Measurements from ENCODE around the gene OSMR. TPM values are rescaled to one million over a fixed set of nuclear protein-coding genes. Genes with fewer than 3 reads are reported as not detected.

Gene OSMR
- not detected for total RNA-seq

- ChIA-PET CTCF (no interaction called here), POLR2A (no interaction called here)
These were observed at the start of gene OSMR for GRCh38 chr5:38845526-38846378. OSMR (plus strand) TSS chr5:38846012; CDS start chr5:38869045, 23,033 bp downstream.

- CTCF ChIA-PET = interaction anchor here (1.3 kb wide), 1 partner anchor 355 kb away, joined by 3 read pairs; no protein-coding TSS in a partner anchor
- POLR2A ChIA-PET = no interaction called here
These were observed 49.1 kb upstream of the OSMR start for GRCh38 chr5:38796742-38797108.

DNA sequence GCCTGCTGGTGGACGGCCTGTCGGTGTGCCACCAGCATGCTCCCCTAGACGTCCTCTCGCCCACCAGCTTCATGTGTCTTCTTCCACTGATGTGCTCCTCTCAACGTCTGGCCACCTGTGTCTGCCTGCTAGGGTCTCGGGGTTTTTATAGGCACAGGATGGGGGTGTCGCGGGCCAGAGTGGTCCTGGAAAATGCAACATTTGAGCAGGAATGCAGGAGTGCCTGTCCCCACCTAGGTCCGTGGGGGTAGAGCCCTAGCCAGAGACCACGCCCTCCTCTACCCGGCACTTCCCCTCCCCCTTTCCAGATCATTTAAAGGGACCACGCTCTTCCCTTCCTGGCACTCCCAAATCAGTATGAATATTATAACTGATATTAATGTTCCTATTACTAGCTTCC is 48.0 kb upstream of the OSMR start:
- ChIA-PET POLR2A (no interaction called here), CTCF (no interaction called here)

- ChIA-PET CTCF (interaction anchor here (1.0 to 1.2 kb wide), 2 partner anchors 10 to 358 kb away, joined by 3 read pairs; no protein-coding TSS in a partner anchor), POLR2A (no interaction called here)
These were observed 46.0 kb upstream of the OSMR start for GRCh38 chr5:38799556-38800377.

GRCh38 chr5:38800515-38800914 is 45.3 kb upstream of the OSMR start:
- CTCF ChIA-PET = no interaction called here
- POLR2A ChIA-PET = no interaction called here

DNA sequence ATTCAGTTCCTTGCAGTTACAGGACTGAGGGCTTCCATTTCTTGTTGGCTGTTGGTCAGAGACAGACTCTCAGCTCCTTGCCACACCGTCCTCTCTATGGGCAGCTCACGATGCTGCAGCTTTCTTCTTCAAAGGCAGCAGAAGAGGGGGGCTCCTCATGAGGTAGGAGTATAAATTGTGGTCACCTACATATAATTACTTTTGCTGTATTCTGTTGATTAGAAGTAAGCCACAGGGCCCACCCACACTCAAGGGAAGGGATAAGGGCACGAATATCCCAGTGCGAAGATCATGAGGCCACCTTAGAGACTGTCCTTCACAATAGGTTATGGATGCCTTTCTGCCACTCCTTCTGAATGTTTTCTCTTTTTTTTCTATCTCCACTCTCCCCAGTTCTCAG is 43.7 kb upstream of the OSMR start:
- CTCF ChIA-PET = interaction anchor here (1.2 kb wide), 1 partner anchor 360 kb away, joined by 4 read pairs; no protein-coding TSS in a partner anchor
- POLR2A ChIA-PET = no interaction called here

DNA sequence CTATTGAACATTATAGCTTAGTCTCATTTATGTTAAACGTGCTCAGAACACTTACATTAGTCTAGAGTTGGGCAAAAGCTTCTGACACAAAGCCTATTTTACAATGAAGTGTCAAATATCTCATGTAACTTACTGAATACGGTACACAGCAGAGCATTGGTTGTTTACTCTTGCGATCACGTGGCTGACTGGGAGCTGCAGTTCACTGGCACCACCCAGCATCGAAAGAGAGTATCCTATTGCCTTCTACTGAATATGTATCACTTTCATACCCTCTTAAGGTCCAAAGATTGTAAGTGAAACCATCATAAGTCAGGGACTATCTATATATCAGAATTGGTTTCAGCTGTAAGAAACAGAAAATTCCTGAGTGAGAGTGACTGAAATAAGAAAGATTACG is 42.6 kb upstream of the OSMR start:
- ChIA-PET CTCF (no interaction called here), POLR2A (no interaction called here)

- POLR2A ChIA-PET = no interaction called here
- CTCF ChIA-PET = interaction anchor here (4.9 kb wide), 1 partner anchor 365 kb away, joined by 36 read pairs; no protein-coding TSS in a partner anchor
These were observed 39.0 kb upstream of the OSMR start for GRCh38 chr5:38806775-38807258.

DNA sequence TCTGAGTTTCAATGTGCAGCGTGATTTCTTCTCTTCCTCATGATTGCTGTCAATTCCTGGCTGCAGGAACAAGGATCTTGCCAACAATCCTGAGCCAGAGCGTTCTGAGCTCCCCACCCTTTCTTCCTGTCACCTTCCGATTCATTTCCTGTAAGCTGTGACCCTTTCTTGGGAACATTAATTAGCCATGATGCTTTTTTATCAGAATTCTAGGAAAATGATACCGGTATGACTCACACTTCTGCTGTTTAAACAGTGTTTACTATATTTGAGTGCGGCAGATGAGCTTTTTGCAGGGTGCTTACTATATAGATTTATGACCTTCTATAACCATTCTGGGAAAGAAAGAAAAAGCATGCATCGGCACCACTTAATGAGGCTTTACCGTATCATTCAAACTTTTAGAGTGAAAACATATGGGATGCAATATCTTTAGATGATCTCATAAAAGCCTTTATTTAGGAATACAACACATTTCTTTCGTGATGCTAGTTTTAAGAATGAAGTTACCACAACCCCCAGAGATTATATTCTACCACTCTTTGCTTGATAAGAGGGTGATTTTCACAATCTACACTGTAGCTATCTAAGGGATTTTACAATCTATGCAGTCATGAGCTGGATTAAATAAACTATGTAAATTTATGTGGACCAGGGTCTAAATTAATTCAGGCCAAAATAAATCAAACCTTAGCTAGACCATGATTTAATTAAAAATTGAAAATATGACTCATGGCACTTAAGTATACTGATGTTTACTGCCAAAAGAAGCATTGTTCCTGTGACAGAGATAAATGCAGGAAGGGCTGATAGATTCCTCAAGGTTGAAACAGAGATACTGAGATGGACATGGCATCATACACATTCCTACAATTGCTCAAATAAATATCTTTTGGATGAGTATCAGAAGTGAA is 38.0 kb upstream of the OSMR start:
- POLR2A ChIA-PET = no interaction called here
- CTCF ChIA-PET = interaction anchor here (4.9 kb wide), 1 partner anchor 366 kb away, joined by 36 read pairs; no protein-coding TSS in a partner anchor

GRCh38 chr5:38808666-38809343 is 37.0 kb upstream of the OSMR start:
- CTCF ChIA-PET = interaction anchor here (1.2 to 4.9 kb wide), 3 partner anchors 367 to 426 kb away, joined by 7 to 36 read pairs (median 11); no protein-coding TSS in a partner anchor
- POLR2A ChIA-PET = no interaction called here

- CTCF ChIA-PET = interaction anchor here (0.6 to 4.9 kb wide), 7 partner anchors 10 to 427 kb away, joined by 3 to 36 read pairs (median 3); no protein-coding TSS in a partner anchor
- POLR2A ChIA-PET = no interaction called here
These were observed 36.1 kb upstream of the OSMR start for GRCh38 chr5:38809388-38810359.

DNA sequence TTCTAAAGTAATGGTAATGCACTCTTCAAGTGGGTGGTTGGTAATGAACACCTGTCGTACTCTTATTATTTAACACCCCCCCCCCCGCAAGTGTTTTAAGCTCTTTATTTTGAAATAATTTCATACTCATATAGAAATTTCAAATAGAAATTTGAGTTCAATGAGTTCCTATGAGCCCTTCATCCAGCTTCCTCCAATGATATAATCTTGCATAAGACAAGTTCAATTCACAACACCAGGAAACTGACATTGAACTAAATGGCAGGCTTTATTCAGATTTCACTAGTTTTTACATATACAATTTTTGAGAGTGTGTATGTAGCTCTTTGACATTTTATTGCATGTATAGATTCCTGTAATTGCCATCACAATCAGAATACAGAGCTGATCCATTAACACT is 30.9 kb upstream of the OSMR start:
- POLR2A ChIA-PET = interaction anchor here (0.6 kb wide), 1 partner anchor 1761 kb away, joined by 3 read pairs; no protein-coding TSS in a partner anchor
- CTCF ChIA-PET = interaction anchor here (0.6 to 0.7 kb wide), 2 partner anchors 264 to 373 kb away, joined by 3 read pairs; no protein-coding TSS in a partner anchor

DNA sequence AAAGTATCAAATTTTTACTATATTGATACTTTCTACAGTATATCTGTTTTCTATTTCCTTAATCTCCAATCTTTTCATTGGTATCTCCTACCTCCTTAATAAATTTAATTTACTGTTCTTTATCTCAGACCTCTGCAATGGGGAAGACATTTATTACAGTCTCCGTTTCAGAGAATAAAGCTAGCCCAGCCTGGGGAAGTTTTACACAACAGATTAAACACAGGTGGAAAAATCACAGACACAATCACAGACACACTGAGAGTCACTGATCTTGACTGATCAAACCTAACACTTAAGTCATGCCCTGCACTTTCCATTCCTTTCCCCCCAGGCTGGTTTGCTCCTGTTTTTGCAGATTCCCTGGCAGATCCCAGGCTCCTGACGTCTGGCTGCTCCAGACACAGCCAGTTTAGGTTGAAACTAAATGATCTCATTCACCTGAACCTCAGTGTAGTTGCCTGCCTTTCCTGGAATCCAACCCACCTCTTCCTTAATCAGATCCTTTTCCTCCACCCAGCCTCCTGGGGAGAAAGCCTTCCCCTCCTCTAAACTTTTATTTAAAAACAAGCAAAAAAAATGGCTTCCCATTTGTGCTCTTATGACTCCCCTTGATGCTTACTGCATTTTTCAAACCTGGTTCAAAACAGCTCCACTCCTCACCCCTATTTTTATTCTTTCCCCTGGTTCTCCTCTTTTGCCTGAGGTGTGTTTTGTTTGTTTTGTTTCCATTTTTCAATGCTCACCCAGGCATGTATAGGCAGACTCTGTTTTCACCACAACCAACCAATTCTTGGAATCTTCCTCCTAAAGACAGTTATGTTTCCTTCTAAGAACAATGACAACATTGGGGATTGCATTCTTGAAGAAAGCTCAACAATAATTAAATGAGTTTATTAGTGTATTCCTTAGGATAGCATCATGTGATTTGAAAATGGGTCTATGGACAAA is 29.5 kb upstream of the OSMR start:
- CTCF ChIA-PET = no interaction called here
- POLR2A ChIA-PET = no interaction called here

DNA sequence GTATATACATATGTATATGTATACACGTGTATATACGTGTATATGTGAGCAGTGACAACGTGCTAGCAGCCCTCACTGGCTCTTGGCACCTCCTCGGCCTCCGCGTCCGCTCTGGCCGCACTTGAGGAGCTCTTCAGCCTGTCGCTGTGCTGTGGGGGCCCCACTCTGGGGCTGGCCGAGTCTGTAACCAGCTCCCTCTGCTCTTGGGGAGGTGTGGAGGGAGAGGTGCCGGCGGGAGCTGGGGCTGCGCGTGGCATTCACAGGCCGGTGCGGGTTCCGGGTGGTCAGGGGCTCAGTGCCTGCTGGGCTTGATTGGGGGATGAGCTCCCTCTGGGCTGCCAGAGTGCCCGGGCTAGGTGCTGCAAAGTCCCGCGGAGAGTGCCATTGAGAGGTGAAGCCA is 24.1 kb upstream of the OSMR start:
- CTCF ChIA-PET = no interaction called here
- POLR2A ChIA-PET = no interaction called here

DNA sequence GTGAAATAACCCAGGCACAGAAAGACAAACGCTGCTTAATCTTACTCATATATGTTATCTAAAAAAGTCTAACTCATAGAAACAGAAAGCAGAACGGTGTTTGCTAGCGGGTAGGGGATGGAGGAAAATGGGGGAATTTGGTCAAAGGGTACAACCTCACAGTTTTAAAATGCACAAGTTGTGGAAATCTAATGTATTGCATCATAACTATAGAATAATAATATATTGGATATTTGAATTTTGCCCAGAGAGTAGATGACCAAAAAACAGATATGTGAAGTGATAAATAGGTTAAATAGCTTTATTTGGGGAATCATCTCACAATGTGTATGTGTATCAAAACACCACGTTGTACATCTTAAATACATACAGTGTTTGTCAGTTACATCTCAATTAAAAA is 22.3 kb upstream of the OSMR start:
- CTCF ChIA-PET = no interaction called here
- POLR2A ChIA-PET = no interaction called here

DNA sequence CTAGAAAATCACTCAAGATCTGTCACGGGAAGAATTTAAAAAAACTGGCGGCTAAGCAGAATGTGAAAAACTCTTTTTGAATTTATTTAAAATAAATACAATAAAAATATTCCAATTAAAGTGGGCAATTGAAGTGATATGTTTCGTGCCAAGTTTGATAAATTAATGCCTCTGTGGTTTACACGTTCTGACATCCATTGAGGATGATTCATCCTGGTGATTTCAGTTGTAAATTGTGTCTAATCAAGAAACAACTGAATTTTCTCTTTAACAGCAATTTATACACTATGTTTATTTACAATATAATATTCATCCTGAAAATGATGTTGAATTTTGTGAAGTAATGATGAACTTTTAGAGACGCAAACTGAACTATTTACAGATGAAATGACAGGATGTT is 21.0 kb upstream of the OSMR start:
- ChIA-PET CTCF (no interaction called here), POLR2A (no interaction called here)

GRCh38 chr5:38825494-38825893 is 20.3 kb upstream of the OSMR start:
- POLR2A ChIA-PET = no interaction called here
- CTCF ChIA-PET = no interaction called here

Data from activated CD8-positive, alpha-beta memory T cell treated with anti-CD3 and anti-CD28 coated beads for 36 hours (primary cell).